ENCODE measurements around the gene GOLGA1.
"Not testable (repeated sequence)": the region's sequence is repeated elsewhere in the genome, so short reads cannot be mapped to it uniquely, and the experiment has no call there.

GOLGA1 gene

GRCh38 chr9:124854822-124855221 is 86.1 kb downstream of the GOLGA1 start:
- Histone ChIP-seq H3K27me3 (ENCODE audit: control insufficient read depth, insufficient read depth, low read length) (peaks cover 5% of the 10 kb centered on the region), H3K4me1 (ENCODE audit: control insufficient read depth, insufficient read depth, low read length) (peaks cover 27% of the 10 kb centered on the region), H3K9me3 (replicated peaks; ENCODE audit: low read length) (no peaks in the 10 kb centered on the region), H3K9ac (ENCODE audit: low read depth, low read length) (no peak overlapping the region), H3K36me3 (ENCODE audit: insufficient read depth, low read length) (peaks cover 39% of the 10 kb centered on the region), H3K4me3 (ENCODE audit: low read length) (no peak overlapping the region), H3K4me2 (ENCODE audit: low read length) (no peak overlapping the region)

- no peak overlapping the region for H3K9ac ChIP-seq (ENCODE audit: low read depth, low read length)
- peaks cover 21% of the 10 kb centered on the region for H3K4me1 ChIP-seq (ENCODE audit: control insufficient read depth, insufficient read depth, low read length)
- no peak overlapping the region for H3K4me2 ChIP-seq (ENCODE audit: low read length)
- H3K9me3 ChIP-seq (replicated peaks; ENCODE audit: low read length): no peaks in the 10 kb centered on the region
- peaks cover 5% of the 10 kb centered on the region for H3K27me3 ChIP-seq (ENCODE audit: control insufficient read depth, insufficient read depth, low read length)
- no peak overlapping the region for H3K4me3 ChIP-seq (ENCODE audit: low read length)
- peaks cover 32% of the 10 kb centered on the region for H3K36me3 ChIP-seq (ENCODE audit: insufficient read depth, low read length)
Measured at GRCh38 chr9:124854161-124854560, 86.7 kb downstream of the GOLGA1 start.

GRCh38 chr9:124853605-124854143 is 87.2 kb downstream of the GOLGA1 start:
- Histone ChIP-seq H3K9me3 (replicated peaks; ENCODE audit: low read length) (no peaks in the 10 kb centered on the region), H3K9ac (ENCODE audit: low read depth, low read length) (peak overlapping the region; percentile 65), H3K4me1 (ENCODE audit: control insufficient read depth, insufficient read depth, low read length) (peaks cover 16% of the 10 kb centered on the region), H3K36me3 (ENCODE audit: insufficient read depth, low read length) (peaks cover 27% of the 10 kb centered on the region), H3K27me3 (ENCODE audit: control insufficient read depth, insufficient read depth, low read length) (peaks cover 5% of the 10 kb centered on the region), H3K4me3 (ENCODE audit: low read length) (peak overlapping the region; percentile 61), H3K4me2 (ENCODE audit: low read length) (peak overlapping the region; percentile 83)

GRCh38 chr9:124852829-124853531 is 87.9 kb downstream of the GOLGA1 start, which contains the start of gene WDR38:
TSS of gene WDR38 (plus strand) at chr9:124853460. CDS start at chr9:124853532, 72 bp downstream.
- H3K4me3 ChIP-seq (ENCODE audit: low read length): peak within 1 kb of the TSS; percentile 61
- H3K9me3 ChIP-seq (replicated peaks; ENCODE audit: low read length): no peaks in the 10 kb centered on the region
- peak within 1 kb of the TSS; percentile 83 for H3K4me2 ChIP-seq (ENCODE audit: low read length)
- peaks cover 13% of the 10 kb centered on the region for H3K4me1 ChIP-seq (ENCODE audit: control insufficient read depth, insufficient read depth, low read length)
- peak within 1 kb of the TSS; percentile 65 for H3K9ac ChIP-seq (ENCODE audit: low read depth, low read length)
- peaks cover 20% of the 10 kb centered on the region for H3K36me3 ChIP-seq (ENCODE audit: insufficient read depth, low read length)
- H3K27me3 ChIP-seq (ENCODE audit: control insufficient read depth, insufficient read depth, low read length): peaks cover 5% of the 10 kb centered on the region

- Histone ChIP-seq H3K4me2 (ENCODE audit: low read length) (peak overlapping the region; percentile 83), H3K4me1 (ENCODE audit: control insufficient read depth, insufficient read depth, low read length) (peaks cover 13% of the 10 kb centered on the region), H3K9me3 (replicated peaks; ENCODE audit: low read length) (no peaks in the 10 kb centered on the region), H3K4me3 (ENCODE audit: low read length) (peak overlapping the region; percentile 61), H3K9ac (ENCODE audit: low read depth, low read length) (no peak overlapping the region), H3K27me3 (ENCODE audit: control insufficient read depth, insufficient read depth, low read length) (peaks cover 5% of the 10 kb centered on the region), H3K36me3 (ENCODE audit: insufficient read depth, low read length) (peaks cover 13% of the 10 kb centered on the region)
Measured at GRCh38 chr9:124852121-124852828, 88.6 kb downstream of the GOLGA1 start.

GRCh38 chr9:124849801-124850200 is 91.1 kb downstream of the GOLGA1 start:
- Histone ChIP-seq H3K4me3 (ENCODE audit: low read length) (no peak overlapping the region), H3K4me2 (ENCODE audit: low read length) (no peak overlapping the region), H3K27me3 (ENCODE audit: control insufficient read depth, insufficient read depth, low read length) (peaks cover 5% of the 10 kb centered on the region), H3K4me1 (ENCODE audit: control insufficient read depth, insufficient read depth, low read length) (peaks cover 13% of the 10 kb centered on the region), H3K36me3 (ENCODE audit: insufficient read depth, low read length) (no peaks in the 10 kb centered on the region), H3K9me3 (replicated peaks; ENCODE audit: low read length) (no peaks in the 10 kb centered on the region), H3K9ac (ENCODE audit: low read depth, low read length) (no peak overlapping the region)

GRCh38 chr9:124846969-124847368 is 93.9 kb downstream of the GOLGA1 start:
- Histone ChIP-seq H3K36me3 (ENCODE audit: insufficient read depth, low read length) (no peaks in the 10 kb centered on the region), H3K4me1 (ENCODE audit: control insufficient read depth, insufficient read depth, low read length) (peaks cover 13% of the 10 kb centered on the region), H3K27me3 (ENCODE audit: control insufficient read depth, insufficient read depth, low read length) (peaks cover 4% of the 10 kb centered on the region), H3K4me2 (ENCODE audit: low read length) (no peak overlapping the region), H3K4me3 (ENCODE audit: low read length) (no peak overlapping the region), H3K9ac (ENCODE audit: low read depth, low read length) (no peak overlapping the region), H3K9me3 (replicated peaks; ENCODE audit: low read length) (no peaks in the 10 kb centered on the region)

- H3K36me3 ChIP-seq (ENCODE audit: insufficient read depth, low read length); H3K27me3 ChIP-seq (ENCODE audit: control insufficient read depth, insufficient read depth, low read length); H3K4me2 ChIP-seq (ENCODE audit: low read length); H3K9me3 ChIP-seq (replicated peaks; ENCODE audit: low read length); H3K9ac ChIP-seq (ENCODE audit: low read depth, low read length); H3K4me3 ChIP-seq (ENCODE audit: low read length): not testable (repeated sequence)
- H3K4me1 ChIP-seq (ENCODE audit: control insufficient read depth, insufficient read depth, low read length): peaks cover 13% of the 10 kb centered on the region
Measured at GRCh38 chr9:124846467-124846866, 94.4 kb downstream of the GOLGA1 start.

- no peak overlapping the region for H3K9ac ChIP-seq (ENCODE audit: low read depth, low read length)
Measured at GRCh38 chr9:124844291-124844690, 96.6 kb downstream of the GOLGA1 start.

GRCh38 chr9:124843456-124844034 is 97.3 kb downstream of the GOLGA1 start:
- Histone ChIP-seq H3K27me3 (ENCODE audit: control insufficient read depth, insufficient read depth, low read length) (no peaks in the 10 kb centered on the region), H3K4me2 (ENCODE audit: low read length) (peak overlapping the region; percentile 4), H3K4me1 (ENCODE audit: control insufficient read depth, insufficient read depth, low read length) (peaks cover 27% of the 10 kb centered on the region), H3K9me3 (replicated peaks; ENCODE audit: low read length) (no peaks in the 10 kb centered on the region), H3K36me3 (ENCODE audit: insufficient read depth, low read length) (no peaks in the 10 kb centered on the region), H3K4me3 (ENCODE audit: low read length) (no peak overlapping the region), H3K9ac (ENCODE audit: low read depth, low read length) (no peak overlapping the region)

More at GRCh38 chr9:124844291-124844690, 96.6 kb downstream of the GOLGA1 start:
- H3K4me2 ChIP-seq (ENCODE audit: low read length): no peak overlapping the region
- H3K9me3 ChIP-seq (replicated peaks; ENCODE audit: low read length): no peaks in the 10 kb centered on the region
- no peak overlapping the region for H3K4me3 ChIP-seq (ENCODE audit: low read length)
- no peaks in the 10 kb centered on the region for H3K36me3 ChIP-seq (ENCODE audit: insufficient read depth, low read length)
- no peaks in the 10 kb centered on the region for H3K27me3 ChIP-seq (ENCODE audit: control insufficient read depth, insufficient read depth, low read length)
- peaks cover 27% of the 10 kb centered on the region for H3K4me1 ChIP-seq (ENCODE audit: control insufficient read depth, insufficient read depth, low read length)

GRCh38 chr9:124841075-124841821 is 99.6 kb downstream of the GOLGA1 start:
- no peak overlapping the region for H3K4me2 ChIP-seq (ENCODE audit: low read length)
- peaks cover 27% of the 10 kb centered on the region for H3K4me1 ChIP-seq (ENCODE audit: control insufficient read depth, insufficient read depth, low read length)
- H3K36me3 ChIP-seq (ENCODE audit: insufficient read depth, low read length): no peaks in the 10 kb centered on the region
- H3K4me3 ChIP-seq (ENCODE audit: low read length): no peak overlapping the region
- no peaks in the 10 kb centered on the region for H3K27me3 ChIP-seq (ENCODE audit: control insufficient read depth, insufficient read depth, low read length)
- H3K9me3 ChIP-seq (replicated peaks; ENCODE audit: low read length): no peaks in the 10 kb centered on the region
- no peak overlapping the region for H3K9ac ChIP-seq (ENCODE audit: low read depth, low read length)
